GM12874 (cell line): ENCODE results near the gene UNG.

Experiments used
- CTCF ChIP-seq: IDR thresholded peaks from 2 replicates; pipeline ENCODE4 v1.5.1; 2011; ENCODE audit warnings: low read depth, mild to moderate bottlenecking, control low read depth, low read length, moderate library complexity; ENCODE audit not compliant: insufficient read depth

Gene UNG

GRCh38 chr12:109097435-109098182 is at the start of gene UNG:
UNG (plus strand) TSS chr12:109097597; CDS start chr12:109097680, 83 bp downstream.
- TF ChIP-seq CTCF = no peak

GRCh38 chr12:109052097-109052413 is 45.3 kb upstream of the UNG start:
- TF ChIP-seq CTCF = no peak

- no peak for TF ChIP-seq CTCF
Observed at GRCh38 chr12:109052414-109053323, 44.7 kb upstream of the UNG start, which contains the start of gene USP30. USP30 (plus strand) TSS chr12:109052576; CDS start chr12:109052679, 103 bp downstream.

GRCh38 chr12:109053382-109054123 is 43.8 kb upstream of the UNG start:
- no peak for TF ChIP-seq CTCF

- no peak for TF ChIP-seq CTCF
Observed at GRCh38 chr12:109054520-109054919, 42.9 kb upstream of the UNG start.

GRCh38 chr12:109056891-109057290 is 40.5 kb upstream of the UNG start:
- TF ChIP-seq CTCF = no peak

GRCh38 chr12:109057376-109057775 is 40.0 kb upstream of the UNG start:
- TF ChIP-seq CTCF = no peak
